Stimulated activated CD4-positive, alpha-beta T cell treated with anti-CD3 and anti-CD28 coated beads, TNF-alpha, amount 100 ng/mL, for 24 hours (primary cell): Measurements from ENCODE around the gene IKBIP.
"Not testable (repeated sequence)": the region's sequence is repeated elsewhere in the genome, so short reads cannot be mapped to it uniquely, and the experiment has no call there.

ENCODE experiments used
- DNase-seq, 3 experiments: peaks; one replicate each; pipeline ENCODE4 v3.0.0-alpha.2; 2020; ENCODE audit warnings: low read depth in 3 of 3

The IKBIP gene

GRCh38 chr12:98644712-98645571 is at the start of gene IKBIP, which contains the start of gene APAF1:
Gene IKBIP (minus strand): TSS chr12:98644788. CDS start chr12:98644701, 87 bp downstream.
Gene APAF1 (plus strand): TSS chr12:98645290. CDS start chr12:98648360, 3,070 bp downstream.
- DNase-seq, result peak; percentile 93 to 97 (median 96)

- DNase-seq, result no peak
These were observed 46.8 kb upstream of the IKBIP start for GRCh38 chr12:98691351-98691750.

- DNase-seq, result no peak
These were observed 42.0 kb upstream of the IKBIP start for GRCh38 chr12:98686603-98687002.

- no peak for DNase-seq
These were observed 39.6 kb upstream of the IKBIP start for GRCh38 chr12:98684199-98684598.

- no peak for DNase-seq
These were observed 35.0 kb upstream of the IKBIP start for GRCh38 chr12:98679611-98680005.

GRCh38 chr12:98678946-98679610 is 34.5 kb upstream of the IKBIP start:
- no peak for DNase-seq

- DNase-seq, result no peak
These were observed 33.8 kb upstream of the IKBIP start for GRCh38 chr12:98678236-98678945.

GRCh38 chr12:98674841-98675240 is 30.3 kb upstream of the IKBIP start:
- no peak for DNase-seq

GRCh38 chr12:98671459-98671858 is 26.9 kb upstream of the IKBIP start:
- DNase-seq, result no peak

- DNase-seq, result no peak
These were observed 25.2 kb upstream of the IKBIP start for GRCh38 chr12:98669751-98670150.

- no peak for DNase-seq
These were observed 15.9 kb upstream of the IKBIP start for GRCh38 chr12:98660521-98660920.

- no peak for DNase-seq
These were observed 11.9 kb upstream of the IKBIP start for GRCh38 chr12:98656289-98657101.

GRCh38 chr12:98653866-98654493 is 9.4 kb upstream of the IKBIP start:
- DNase-seq, result no peak

- no peak for DNase-seq
These were observed 6.7 kb upstream of the IKBIP start for GRCh38 chr12:98651328-98651727.

- DNase-seq, result no peak
These were observed 1.9 kb upstream of the IKBIP start for GRCh38 chr12:98646294-98647090.

- DNase-seq, result peak in 1 of 3 experiments; percentile 1
These were observed 1.0 kb upstream of the IKBIP start for GRCh38 chr12:98645572-98646067.

- no peak for DNase-seq
These were observed 216 bp downstream of the IKBIP start for GRCh38 chr12:98644433-98644711.

GRCh38 chr12:98642801-98643200 is 1.8 kb downstream of the IKBIP start:
- not testable (repeated sequence) for DNase-seq

GRCh38 chr12:98639491-98639890 is 5.1 kb downstream of the IKBIP start:
- DNase-seq, result no peak

- DNase-seq, result no peak
These were observed 6.6 kb downstream of the IKBIP start for GRCh38 chr12:98638009-98638408.
